A549 (cell line): Measurements from ENCODE around the gene ROBO1. TPM values are rescaled to one million over a fixed set of nuclear protein-coding genes. Genes with fewer than 3 reads are reported as not detected.

Experiments
- ATAC-seq, 2 experiments: fragments of 200-7000 bp in 1 of 2; fragments of >200 bp in 1 of 2; cut with Nextera tagmentation in 1 of 2; cut with Tn5 transposase in 1 of 2; 3 replicates each; pipeline versions ENCODE4 v1.8.0 to v1.9.1; 2018 to 2020; ENCODE audit warnings: mild to moderate bottlenecking in 1 of 2, moderate library complexity in 1 of 2
- CTCF ChIA-PET: fragments of 300-600 bp; sonication (Branson Sonifier 250); formaldehyde crosslinking; extraction: SDS; loops from one replicate; lab custom pipeline; 2021; ENCODE audit warnings: antibody characterized with exemption, inconsistent platforms; lab: Yijun Ruan, JAX
- POLR2A ChIA-PET: fragments of 350-600 bp; formaldehyde crosslinking; extraction: SDS; loops from one replicate; lab custom pipeline; 2021; ENCODE audit warnings: antibody characterized with exemption, inconsistent platforms; lab: Yijun Ruan, JAX
- DNase-seq, 2 experiments: peaks; one replicate each; pipeline versions ENCODE4 v3.0.0 to v3.0.0-alpha.2; 2011 to 2016; ENCODE audit warnings: low read depth in 1 of 2, low spot score in 1 of 2
- FAIRE-seq: peaks from 2 replicates; lab custom pipeline; 2011; peaks lifted over from hg19 to GRCh38; lab: Jason Lieb, UNC
- H3K27ac ChIP-seq, 2 experiments: fragments of >200 bp; sonication (Bioruptor Twin); formaldehyde crosslinking; 3 replicates each; pipeline ENCODE4 v1.5.1; 2016 to 2017
- H3K4me1 ChIP-seq: fragments of >200 bp; sonication (Bioruptor Twin); formaldehyde crosslinking; 3 replicates; pipeline ENCODE4 v1.6.1; 2016
- H3K4me2 ChIP-seq: fragments of >200 bp; sonication (Bioruptor Twin); formaldehyde crosslinking; 3 replicates; pipeline ENCODE4 v1.6.1; 2016
- H3K4me3 ChIP-seq: fragments of >200 bp; sonication (Bioruptor Twin); formaldehyde crosslinking; 3 replicates; pipeline ENCODE4 v1.5.1; 2016
- H3K9me3 ChIP-seq: fragments of >200 bp; sonication (Bioruptor Twin); formaldehyde crosslinking; 3 replicates; pipeline ENCODE4 v1.6.1; 2016
- CHD2 ChIP-seq: fragments of 150-350 bp; IDR thresholded peaks from 2 replicates; pipeline ENCODE4 v1.6.1; 2014; ENCODE audit warnings: low read length; ENCODE audit not compliant: partially characterized antibody
- CHD4 ChIP-seq: fragments of 200-600 bp; sonication (generic); IDR thresholded peaks from 2 replicates; pipeline ENCODE4 v1.6.1; 2016; ENCODE audit warnings: antibody characterized with exemption, mild to moderate bottlenecking, borderline replicate concordance
- EHF ChIP-seq: fragments of 250-450 bp; sonication (Bioruptor Pico); IDR thresholded peaks from 2 replicates; pipeline ENCODE4 v1.5.0; 2020; ENCODE audit warnings: mild to moderate bottlenecking
- EHMT2 ChIP-seq: fragments of 200-600 bp; sonication (generic); IDR thresholded peaks from 2 replicates; pipeline ENCODE4 v1.6.1; 2016; ENCODE audit warnings: antibody characterized with exemption, low read depth, mild to moderate bottlenecking, moderate library complexity
- EP300 ChIP-seq, 2 experiments: fragments of >200 bp; sonication (Bioruptor Twin); formaldehyde crosslinking; IDR thresholded peaks; 2 replicates in 1 of 2; 3 replicates in 1 of 2; pipeline ENCODE4 v1.6.1; 2016 to 2017
- FOSB ChIP-seq: fragments of 250-450 bp; sonication (Bioruptor Pico); IDR thresholded peaks from 2 replicates; pipeline ENCODE4 v1.5.0; 2020; ENCODE audit warnings: mild to moderate bottlenecking, moderate library complexity
- FOSL2 ChIP-seq, 2 experiments: fragments of 450-650 bp in 1 of 2; fragments of >200 bp in 1 of 2; sonication (Bioruptor Twin) in 1 of 2; formaldehyde crosslinking; IDR thresholded peaks; 2 replicates each; pipeline versions ENCODE4 v1.5.0 to v1.6.1; 2016 to 2020; ENCODE audit warnings: mild to moderate bottlenecking in 1 of 2, moderate library complexity in 1 of 2
- GATA3 ChIP-seq: IDR thresholded peaks from 2 replicates; pipeline ENCODE4 v1.6.1; 2012; ENCODE audit warnings: borderline replicate concordance
- HDAC2 ChIP-seq: fragments of 200-600 bp; sonication (generic); IDR thresholded peaks from 2 replicates; pipeline ENCODE4 v1.6.1; 2016
- HEYL ChIP-seq: fragments of 250-450 bp; sonication (Bioruptor Pico); IDR thresholded peaks from 2 replicates; pipeline ENCODE4 v1.8.0; 2021; ENCODE audit warnings: mild to moderate bottlenecking, moderate library complexity
- MAZ ChIP-seq: fragments of 150-350 bp; IDR thresholded peaks from 2 replicates; pipeline ENCODE4 v1.6.1; 2014; ENCODE audit warnings: antibody characterized with exemption, low read depth, low read length, borderline replicate concordance
- MYC ChIP-seq: IDR thresholded peaks from 2 replicates; pipeline ENCODE4 v1.6.1; 2012; ENCODE audit warnings: mild to moderate bottlenecking, inconsistent platforms, low read length, improper control_type of control experiment, borderline replicate concordance
- NFE2L2 ChIP-seq: fragments of 150-350 bp; conservative IDR thresholded peaks from 2 replicates; pipeline ENCODE4 v1.6.1; 2014; ENCODE audit warnings: low read length
- NPAS2 ChIP-seq: fragments of 250-450 bp; sonication (Bioruptor Pico); IDR thresholded peaks from 2 replicates; pipeline ENCODE4 v1.8.0; 2022; ENCODE audit warnings: mild to moderate bottlenecking, moderate library complexity, borderline replicate concordance
- NR3C1 ChIP-seq: fragments of >200 bp; sonication (Bioruptor Twin); formaldehyde crosslinking; IDR thresholded peaks from 3 replicates; pipeline ENCODE4 v1.6.1; 2017
- RARB ChIP-seq: fragments of 250-450 bp; sonication (Bioruptor Pico); IDR thresholded peaks from 2 replicates; pipeline ENCODE4 v1.8.0; 2021; ENCODE audit warnings: mild to moderate bottlenecking, moderate library complexity
- SMC3 ChIP-seq: fragments of >200 bp; sonication (Bioruptor Twin); formaldehyde crosslinking; IDR thresholded peaks from 3 replicates; pipeline ENCODE4 v1.6.1; 2018; ENCODE audit warnings: inconsistent platforms
- ZFP36 ChIP-seq: fragments of 450-650 bp; IDR thresholded peaks from 2 replicates; pipeline ENCODE4 v1.6.1; 2014; ENCODE audit warnings: borderline replicate concordance; ENCODE audit not compliant: partially characterized antibody
- ZSCAN20 ChIP-seq: fragments of 250-450 bp; sonication (Bioruptor Pico); IDR thresholded peaks from 2 replicates; pipeline ENCODE4 v1.8.0; 2022; ENCODE audit warnings: mild to moderate bottlenecking, moderate library complexity
- WGBS: methylation state at CpG from one replicate; pipeline ENCODE4 v1.1.6; 2017; ENCODE audit errors: missing lambda C conversion rate; 5-methylcytosine and 5-hydroxymethylcytosine counted together
- polyA plus RNA-seq, 4 experiments: library from polyadenylated mRNA; depleted of rRNA in 3 of 4; stranded (reverse); fragments of >200 nt; fragmentation: RNase III in 1 of 4; extraction: RNeasy Plus Mini Kit Qiagen cat#74134 plus additional on column Dnase treatment in 1 of 4; gene quantifications; 2 replicates in 3 of 4; 3 replicates in 1 of 4; pipeline ENCODE4 v1.2.3, GENCODE V29; 2011 to 2017
- TF ChIP-seq, protein P1 (sequence below): fragments of 450-650 bp; IDR thresholded peaks from 2 replicates; pipeline ENCODE4 v1.6.1; 2014; ENCODE audit warnings: antibody characterized with exemption
- TF ChIP-seq, protein P2 (sequence below): fragments of 150-350 bp; IDR thresholded peaks from 2 replicates; pipeline ENCODE4 v1.6.1; 2014; ENCODE audit warnings: low read depth, mild to moderate bottlenecking, low read length
- TF ChIP-seq, protein P3 (sequence below): IDR thresholded peaks from 2 replicates; pipeline ENCODE4 v1.6.1; 2012

The ROBO1 gene
- polyA plus RNA-seq, 2 of the 4 experiments (the other 2 are of a cell fraction) = 25.3 to 35.6 TPM

DNA sequence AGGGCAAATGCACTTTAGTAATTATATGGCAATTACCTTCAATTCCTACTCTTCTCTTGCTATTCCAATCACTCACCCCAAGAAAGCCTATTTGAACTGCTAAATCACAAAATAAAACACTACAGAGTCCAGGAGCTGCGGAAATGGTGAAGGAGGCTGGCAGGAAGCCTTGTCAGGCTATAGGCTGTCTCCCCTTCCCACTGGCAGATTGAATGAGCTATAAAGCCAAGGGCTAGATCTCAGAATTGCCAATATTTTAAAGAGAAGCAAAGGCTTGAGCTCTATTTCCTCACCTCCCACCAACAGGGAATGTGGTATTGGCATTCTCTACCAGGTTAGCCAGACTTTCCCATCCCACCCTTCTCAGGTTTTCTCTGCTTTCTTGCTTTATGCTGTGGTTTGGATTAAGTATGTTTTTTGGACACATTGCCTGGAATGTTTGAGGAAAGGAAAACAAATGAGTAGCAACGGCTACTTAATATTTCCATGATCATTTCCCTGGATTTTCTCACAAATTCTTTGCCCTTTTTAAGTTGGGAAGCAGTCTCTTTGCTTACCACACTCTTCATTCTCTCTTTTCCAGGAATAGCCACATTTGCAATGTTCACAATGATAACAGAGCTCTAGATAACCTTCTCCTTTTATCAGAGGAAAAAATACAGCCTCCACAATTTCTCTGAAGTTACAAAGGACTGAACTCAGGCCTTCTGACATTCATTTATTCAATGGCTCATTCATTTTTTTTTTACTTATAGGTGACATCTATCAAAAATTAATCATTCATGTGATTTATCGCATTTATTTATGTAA, 1125.4 kb downstream of the ROBO1 start:
- Histone ChIP-seq H3K9me3 (no peaks in the 10 kb centered on the region), H3K4me3 (no peak overlapping the region), H3K4me2 (no peak overlapping the region), H3K27ac (no peak overlapping the region), H3K4me1 (no peaks in the 10 kb centered on the region)
- FAIRE-seq (no peak), ATAC-seq (no peak), DNase-seq (no peak)
- TF ChIP-seq, protein P1, sequence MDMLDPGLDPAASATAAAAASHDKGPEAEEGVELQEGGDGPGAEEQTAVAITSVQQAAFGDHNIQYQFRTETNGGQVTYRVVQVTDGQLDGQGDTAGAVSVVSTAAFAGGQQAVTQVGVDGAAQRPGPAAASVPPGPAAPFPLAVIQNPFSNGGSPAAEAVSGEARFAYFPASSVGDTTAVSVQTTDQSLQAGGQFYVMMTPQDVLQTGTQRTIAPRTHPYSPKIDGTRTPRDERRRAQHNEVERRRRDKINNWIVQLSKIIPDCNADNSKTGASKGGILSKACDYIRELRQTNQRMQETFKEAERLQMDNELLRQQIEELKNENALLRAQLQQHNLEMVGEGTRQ = no peak
- TF ChIP-seq EP300 (IDR thresholded peaks at IDR 0.05) (no peak), FOSL2 (IDR thresholded peaks at IDR 0.05) (no peak), FOSL2 (CRISPR knock-in tag; IDR thresholded peaks at IDR 0.05) (no peak), HEYL (no peak), MYC (no peak), ZFP36 (no peak), NFE2L2 (no peak), ZSCAN20 (no peak), CHD2 (no peak), NR3C1 (no peak), RARB (CRISPR knock-in tag) (no peak), GATA3 (no peak)
- TF ChIP-seq, protein P2, sequence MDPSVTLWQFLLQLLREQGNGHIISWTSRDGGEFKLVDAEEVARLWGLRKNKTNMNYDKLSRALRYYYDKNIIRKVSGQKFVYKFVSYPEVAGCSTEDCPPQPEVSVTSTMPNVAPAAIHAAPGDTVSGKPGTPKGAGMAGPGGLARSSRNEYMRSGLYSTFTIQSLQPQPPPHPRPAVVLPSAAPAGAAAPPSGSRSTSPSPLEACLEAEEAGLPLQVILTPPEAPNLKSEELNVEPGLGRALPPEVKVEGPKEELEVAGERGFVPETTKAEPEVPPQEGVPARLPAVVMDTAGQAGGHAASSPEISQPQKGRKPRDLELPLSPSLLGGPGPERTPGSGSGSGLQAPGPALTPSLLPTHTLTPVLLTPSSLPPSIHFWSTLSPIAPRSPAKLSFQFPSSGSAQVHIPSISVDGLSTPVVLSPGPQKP = no peak
- TF ChIP-seq, protein P3, sequence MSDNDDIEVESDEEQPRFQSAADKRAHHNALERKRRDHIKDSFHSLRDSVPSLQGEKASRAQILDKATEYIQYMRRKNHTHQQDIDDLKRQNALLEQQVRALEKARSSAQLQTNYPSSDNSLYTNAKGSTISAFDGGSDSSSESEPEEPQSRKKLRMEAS = no peak
- WGBS = 23% methylated on average over 3 of the region's 3 CpGs
- ChIA-PET POLR2A (no interaction called here), CTCF (interaction anchor here (0.6 to 1.1 kb wide), 3 partner anchors 79 to 1189 kb away, joined by 3 to 4 read pairs (median 3); no protein-coding TSS in a partner anchor)

DNA sequence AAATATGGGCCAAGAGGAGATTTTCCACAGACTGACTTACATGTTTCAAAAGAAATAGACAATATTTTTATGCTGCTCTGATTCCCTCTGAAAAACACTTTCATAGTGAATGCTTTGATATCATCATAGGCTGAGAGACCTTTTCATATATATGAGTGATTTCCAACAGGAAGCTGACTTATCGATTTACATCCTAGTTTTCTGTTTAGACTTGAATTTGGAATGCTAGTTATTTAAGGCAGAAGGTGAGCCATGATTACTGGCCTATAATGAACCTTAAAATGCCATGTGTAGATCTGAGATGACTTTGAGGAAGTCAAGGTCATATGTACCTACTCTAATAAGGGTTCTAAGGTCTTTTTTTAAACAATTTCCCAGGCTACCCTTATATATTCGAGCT, 1126.1 kb downstream of the ROBO1 start:
- ChIA-PET POLR2A (no interaction called here), CTCF (interaction anchor here (0.6 kb wide), 1 partner anchor 78 kb away, joined by 3 read pairs; no protein-coding TSS in a partner anchor)
- Histone ChIP-seq H3K27ac (no peak overlapping the region), H3K4me2 (no peak overlapping the region), H3K9me3 (no peaks in the 10 kb centered on the region), H3K4me1 (no peaks in the 10 kb centered on the region), H3K4me3 (no peak overlapping the region)
- no peak for FAIRE-seq
- TF ChIP-seq EHMT2 = no peak
- no peak for TF ChIP-seq SMC3
- no peak for TF ChIP-seq ZFP36
- TF ChIP-seq GATA3 = no peak
- TF ChIP-seq EHF (CRISPR knock-in tag) = no peak
- TF ChIP-seq MYC = no peak
- no peak for TF ChIP-seq NR3C1
- no peak for TF ChIP-seq FOSB (CRISPR knock-in tag)
- TF ChIP-seq, protein P2 = no peak
- TF ChIP-seq NPAS2 = no peak
- TF ChIP-seq CHD4 = no peak
- no peak for TF ChIP-seq HDAC2
- TF ChIP-seq MAZ = no peak
- TF ChIP-seq RARB (CRISPR knock-in tag) = no peak
- no peak for ATAC-seq
- no peak for DNase-seq
- WGBS = 32% methylated on average over 2 of the region's 2 CpGs
